ENCODE results near the gene TESK2.

Gene TESK2

GRCh38 chr1:45456531-45456930 lies 34.4 kb downstream of the TESK2 start:
- TF ChIP-seq CTCF (IDR thresholded peaks at IDR 0.05; ENCODE audit: insufficient read depth, low read length, missing control alignments): no peak
- DNase-seq (ENCODE audit: low read depth, low spot score): no peak
- H3K4me3 ChIP-seq (ENCODE audit: low read depth, low read length): no peak overlapping the region
- ChIA-PET POLR2A (no interaction called here), CTCF (no interaction called here)

- no peak overlapping the region for H3K4me3 ChIP-seq (ENCODE audit: low read depth, low read length)
- POLR2A ChIA-PET: no interaction called here
- no peak for DNase-seq (ENCODE audit: low read depth, low spot score)
- CTCF ChIA-PET: interaction anchor here (1.5 kb wide), 1 partner anchor 8 kb away, joined by 3 read pairs; no protein-coding TSS in a partner anchor
- TF ChIP-seq CTCF (IDR thresholded peaks at IDR 0.05; ENCODE audit: insufficient read depth, low read length, missing control alignments): no peak
These were observed 35.8 kb downstream of the TESK2 start for GRCh38 chr1:45455162-45455561.

- no peak for TF ChIP-seq CTCF (IDR thresholded peaks at IDR 0.05; ENCODE audit: insufficient read depth, low read length, missing control alignments)
- no peak overlapping the region for H3K4me3 ChIP-seq (ENCODE audit: low read depth, low read length)
- CTCF ChIA-PET: interaction anchor here (1.5 kb wide), 1 partner anchor 8 kb away, joined by 3 read pairs; no protein-coding TSS in a partner anchor
- POLR2A ChIA-PET: no interaction called here
- no peak for DNase-seq (ENCODE audit: low read depth, low spot score)
These were observed 36.5 kb downstream of the TESK2 start for GRCh38 chr1:45454464-45454863.

- POLR2A ChIA-PET: interaction anchor here (0.6 to 0.9 kb wide), 2 partner anchors 8 to 69 kb away, joined by 3 to 5 read pairs; partner anchors contain the start of gene PRDX1
- CTCF ChIA-PET: no interaction called here
- H3K4me3 ChIP-seq (ENCODE audit: low read depth, low read length): no peak overlapping the region
- DNase-seq (ENCODE audit: low read depth, low spot score): no peak
- no peak for TF ChIP-seq CTCF (IDR thresholded peaks at IDR 0.05; ENCODE audit: insufficient read depth, low read length, missing control alignments)
These were observed 38.5 kb downstream of the TESK2 start for GRCh38 chr1:45452503-45452902.

GRCh38 chr1:45448357-45448756 lies 42.6 kb downstream of the TESK2 start:
- ChIA-PET POLR2A (no interaction called here), CTCF (no interaction called here)
- no peak for DNase-seq (ENCODE audit: low read depth, low spot score)
- no peak for TF ChIP-seq CTCF (IDR thresholded peaks at IDR 0.05; ENCODE audit: insufficient read depth, low read length, missing control alignments)
- H3K4me3 ChIP-seq (ENCODE audit: low read depth, low read length): no peak overlapping the region

- CTCF ChIA-PET: interaction anchor here (0.6 to 1.2 kb wide), 3 partner anchors 8 to 428 kb away, joined by 3 to 4 read pairs (median 3); no protein-coding TSS in a partner anchor
- DNase-seq (ENCODE audit: low read depth, low spot score): no peak
- no peak overlapping the region for H3K4me3 ChIP-seq (ENCODE audit: low read depth, low read length)
- no peak for TF ChIP-seq CTCF (IDR thresholded peaks at IDR 0.05; ENCODE audit: insufficient read depth, low read length, missing control alignments)
- POLR2A ChIA-PET: no interaction called here
These were observed 43.9 kb downstream of the TESK2 start for GRCh38 chr1:45446950-45447672.

Measured in AG04449 (cell line).